CD4-positive, alpha-beta T cell (primary cell): ENCODE results near the gene CSNK2B. TPM values are rescaled to one million over a fixed set of nuclear protein-coding genes. Genes with fewer than 3 reads are reported as not detected.
A peak's percentile ranks its signal among the peaks of the same experiment; 100 is the strongest.

Experiments used
- ATAC-seq: fragments of 200-7000 bp; cut with Tn5 transposase; one replicate; pipeline ENCODE4 v1.10.0; 2022; ENCODE audit warnings: mild to moderate bottlenecking; ENCODE audit not compliant: poor library complexity
- CTCF ChIA-PET: fragments of 350-600 bp; sonication (Branson Sonifier 250); formaldehyde crosslinking; loops from one replicate; lab custom pipeline; 2021; ENCODE audit warnings: antibody characterized with exemption, inconsistent platforms; lab: Charles Lee
- POLR2A ChIA-PET: fragments of 350-600 bp; sonication (Branson Sonifier 250); formaldehyde crosslinking; loops from one replicate; lab custom pipeline; 2021; ENCODE audit warnings: antibody characterized with exemption, inconsistent platforms; lab: Charles Lee
- DNase-seq, 14 experiments: peaks; one replicate each; pipeline ENCODE4 v3.0.0-alpha.2; 2013 to 2020; ENCODE audit warnings: mixed read lengths in 2 of 14
- H3K27ac ChIP-seq, 2 donors: one replicate each; pipeline versions ENCODE4 v1.5.1 to v1.7.0; 2013; ENCODE audit warnings: low read length in 2 of 2, low read depth in 1 of 2, mild to moderate bottlenecking in 1 of 2
- H3K27me3 ChIP-seq, 2 experiments: 1 replicate in 1 of 2; 2 replicates in 1 of 2; pipeline versions ENCODE4 v1.6.1 to v1.7.0; 2013; ENCODE audit warnings: low read length in 2 of 2, control low read depth in 1 of 2, mild to moderate bottlenecking in 1 of 2, moderate library complexity in 1 of 2; ENCODE audit not compliant: insufficient read depth in 2 of 2, control insufficient read depth in 1 of 2
- H3K36me3 ChIP-seq: one replicate; pipeline ENCODE4 v1.6.1; 2013; ENCODE audit warnings: low read length, control low read depth; ENCODE audit not compliant: insufficient read depth
- H3K4me1 ChIP-seq: one replicate; pipeline ENCODE4 v1.6.1; 2013; ENCODE audit warnings: low read length, control low read depth; ENCODE audit not compliant: insufficient read depth
- H3K4me3 ChIP-seq: one replicate; pipeline ENCODE4 v1.5.1; 2013; ENCODE audit warnings: mild to moderate bottlenecking, low read length, moderate library complexity
- H3K9me3 ChIP-seq, 2 experiments: 1 replicate in 1 of 2; 2 replicates in 1 of 2; pipeline versions ENCODE4 v1.6.1 to v1.7.0; 2013; ENCODE audit warnings: low read length in 2 of 2, mild to moderate bottlenecking in 2 of 2, control low read depth in 1 of 2, moderate library complexity in 1 of 2; ENCODE audit not compliant: control insufficient read depth in 1 of 2, insufficient read depth in 1 of 2
- H3K27ac Mint-ChIP-seq: one replicate; pipeline ENCODE4 v1.8.0; 2020; ENCODE audit warnings: mixed read lengths
- H3K27me3 Mint-ChIP-seq: one replicate; pipeline ENCODE4 v1.8.0; 2021; ENCODE audit warnings: mixed read lengths
- H3K36me3 Mint-ChIP-seq: one replicate; pipeline ENCODE4 v1.8.0; 2021; ENCODE audit warnings: low read depth, mixed read lengths
- H3K4me1 Mint-ChIP-seq: one replicate; pipeline ENCODE4 v1.8.0; 2021; ENCODE audit warnings: low read depth, mixed read lengths
- H3K4me3 Mint-ChIP-seq: one replicate; pipeline ENCODE4 v1.8.0; 2020; ENCODE audit warnings: mild to moderate bottlenecking, mixed read lengths
- H3K9me3 Mint-ChIP-seq: one replicate; pipeline ENCODE4 v1.8.0; 2020; ENCODE audit warnings: mixed read lengths
- CTCF ChIP-seq: fragments of 200-600 bp; IDR thresholded peaks from one replicate; pipeline ENCODE4 v1.8.0; 2022; ENCODE audit warnings: antibody characterized with exemption, mild to moderate bottlenecking
- intact Hi-C, 2 experiments: fragments of 100-400 bp; cut with DNase I in 1 of 2; cut with micrococcal nuclease in 1 of 2; formaldehyde crosslinking; loops; one replicate each; pipeline versions ENCODE4 v1.15.1 to v1.9.0; 2023 to 2025; cut with DNase I, micrococcal nuclease
- total RNA-seq, 174 experiments: library from RNA in 2 of 174; stranded (reverse) in 2 of 174; gene quantifications; one replicate each; pipeline ENCODE4 v1.2.3 and lab custom pipeline; 2021 to 2026

The CSNK2B gene
- total RNA-seq, 2 experiments from 2014 or later, result 88.0 to 92.6 TPM

GRCh38 chr6:31659649-31660380 is 6.1 kb upstream of the CSNK2B start:
- H3K27ac Mint-ChIP-seq, result peak overlapping the region; percentile 94
- CTCF ChIA-PET, result interaction anchor here (0.9 to 2.7 kb wide), 2 partner anchors 7 to 30 kb away, joined by 3 to 9 read pairs; partner anchors contain the start of gene BAG6

GRCh38 chr6:31660381-31661261 is 5.3 kb upstream of the CSNK2B start, which contains the start of gene C6orf47:
C6orf47 (minus strand) TSS chr6:31660778; CDS start chr6:31659947, 831 bp downstream.
- TF ChIP-seq CTCF, result no peak
- intact Hi-C loops, result loop anchor here (1.0 to 10.0 kb wide), 5 partner anchors 8 to 1544 kb away; partner anchors contain the start of genes BAG6 (in 2 of the 2), ABCF1 (in 1 of the 2), GPSM3 (in 1 of the 2) and HSD17B8 (in 1 of the 2)
- H3K4me1 ChIP-seq, result peaks cover 73% of the 10 kb centered on the region
- Mint-ChIP-seq H3K9me3 (no peaks in the 10 kb centered on the region), H3K4me1 (peaks cover 73% of the 10 kb centered on the region), H3K4me3 (peak within 1 kb of the TSS; percentile 95), H3K27me3 (no peaks in the 10 kb centered on the region), H3K36me3 (peaks cover 67% of the 10 kb centered on the region), H3K27ac (peak within 1 kb of the TSS; percentile 94)
- H3K27ac ChIP-seq, result peak within 1 kb of the TSS; percentile 70 to 71
- no peaks in the 10 kb centered on the region for H3K27me3 ChIP-seq
- no peaks in the 10 kb centered on the region for H3K9me3 ChIP-seq
- DNase-seq (peak; percentile 45 to 87 (median 74)), ATAC-seq (peak; percentile 42)
- ChIA-PET POLR2A (interaction anchor here (1.0 to 7.9 kb wide), 13 partner anchors 7 to 202 kb away, joined by 3 to 250 read pairs (median 5); partner anchors contain the start of genes ABHD16A, APOM, ATP6V1G2 and BAG6), CTCF (interaction anchor here (0.8 to 2.7 kb wide), 3 partner anchors 8 to 202 kb away, joined by 3 to 9 read pairs (median 3); partner anchors contain the start of genes BAG6 and NEU1)
- peak within 1 kb of the TSS; percentile 80 for H3K4me3 ChIP-seq
- H3K36me3 ChIP-seq, result peaks cover 48% of the 10 kb centered on the region

More at GRCh38 chr6:31659649-31660380, 6.1 kb upstream of the CSNK2B start:
- Mint-ChIP-seq H3K36me3 (peaks cover 61% of the 10 kb centered on the region), H3K27me3 (no peaks in the 10 kb centered on the region), H3K4me1 (peaks cover 75% of the 10 kb centered on the region), H3K4me3 (peak overlapping the region; percentile 95), H3K9me3 (no peaks in the 10 kb centered on the region)
- DNase-seq, result peak in 4 of 14 experiments; percentile 35 to 52 (median 48)
- TF ChIP-seq CTCF, result no peak
- Histone ChIP-seq H3K9me3 (no peaks in the 10 kb centered on the region), H3K4me1 (peaks cover 67% of the 10 kb centered on the region), H3K27ac (peak overlapping the region; percentile 70 to 71), H3K36me3 (peaks cover 48% of the 10 kb centered on the region), H3K4me3 (peak overlapping the region; percentile 80), H3K27me3 (no peaks in the 10 kb centered on the region)
- intact Hi-C loops, result loop anchor here (1.0 to 10.0 kb wide), 5 partner anchors 8 to 1545 kb away; partner anchors contain the start of genes BAG6 (in 2 of the 2), ABCF1 (in 1 of the 2), GPSM3 (in 1 of the 2) and HSD17B8 (in 1 of the 2)
- ATAC-seq, result peak; percentile 54
- POLR2A ChIA-PET, result interaction anchor here (0.6 to 7.9 kb wide), 12 partner anchors 6 to 1403 kb away, joined by 3 to 250 read pairs (median 5); partner anchors contain the start of genes ABHD16A, APOM, ATP6V1G2 and BAG6
